MM.1S (cell line): ENCODE results near the gene ABCC1.

Experiments
- EZH2 ChIP-seq: fragments of 300-600 bp; sonication (generic); optimal IDR thresholded peaks from 2 replicates; pipeline ENCODE3; 2017; ENCODE audit warnings: low read depth, mild to moderate bottlenecking, antibody characterized with exemption, low read length, mixed read lengths
- EZH2phosphoT487 ChIP-seq: fragments of 300-600 bp; sonication (generic); IDR thresholded peaks from 2 replicates; pipeline ENCODE4 v1.6.1; 2018; ENCODE audit warnings: antibody characterized with exemption, low read length
- TF ChIP-seq, protein P1 (sequence below): fragments of 300-600 bp; sonication (generic); IDR thresholded peaks from 2 replicates; pipeline ENCODE4 v1.5.1; 2016; ENCODE audit warnings: antibody characterized with exemption, low read length, mixed read lengths

DNA sequence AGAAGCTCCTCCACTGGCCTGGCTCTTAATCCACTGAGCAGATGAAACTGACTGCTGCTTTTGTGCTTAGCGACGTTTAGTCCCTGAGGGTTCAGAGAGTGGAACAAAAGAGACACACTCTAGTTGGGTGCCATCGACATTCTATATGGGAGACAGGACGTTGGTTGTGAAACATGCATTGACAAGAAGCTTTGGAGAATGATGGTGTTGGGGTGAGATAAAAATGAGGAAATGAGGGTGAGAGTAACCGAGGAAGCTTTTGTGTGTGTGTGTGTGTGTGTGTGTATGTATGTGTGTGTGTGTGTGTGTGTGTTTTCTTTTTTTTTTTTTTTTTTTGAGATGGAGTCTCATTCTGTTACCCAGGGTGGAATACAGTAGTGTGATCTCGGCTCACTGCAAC is 89.5 kb downstream of the ABCC1 start:
- no peak for TF ChIP-seq EZH2
- TF ChIP-seq, protein P1, sequence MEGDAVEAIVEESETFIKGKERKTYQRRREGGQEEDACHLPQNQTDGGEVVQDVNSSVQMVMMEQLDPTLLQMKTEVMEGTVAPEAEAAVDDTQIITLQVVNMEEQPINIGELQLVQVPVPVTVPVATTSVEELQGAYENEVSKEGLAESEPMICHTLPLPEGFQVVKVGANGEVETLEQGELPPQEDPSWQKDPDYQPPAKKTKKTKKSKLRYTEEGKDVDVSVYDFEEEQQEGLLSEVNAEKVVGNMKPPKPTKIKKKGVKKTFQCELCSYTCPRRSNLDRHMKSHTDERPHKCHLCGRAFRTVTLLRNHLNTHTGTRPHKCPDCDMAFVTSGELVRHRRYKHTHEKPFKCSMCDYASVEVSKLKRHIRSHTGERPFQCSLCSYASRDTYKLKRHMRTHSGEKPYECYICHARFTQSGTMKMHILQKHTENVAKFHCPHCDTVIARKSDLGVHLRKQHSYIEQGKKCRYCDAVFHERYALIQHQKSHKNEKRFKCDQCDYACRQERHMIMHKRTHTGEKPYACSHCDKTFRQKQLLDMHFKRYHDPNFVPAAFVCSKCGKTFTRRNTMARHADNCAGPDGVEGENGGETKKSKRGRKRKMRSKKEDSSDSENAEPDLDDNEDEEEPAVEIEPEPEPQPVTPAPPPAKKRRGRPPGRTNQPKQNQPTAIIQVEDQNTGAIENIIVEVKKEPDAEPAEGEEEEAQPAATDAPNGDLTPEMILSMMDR, result no peak
- TF ChIP-seq EZH2phosphoT487, result no peak
